ENCODE measurements around the gene NYNRIN.
"Not testable (repeated sequence)": the region's sequence is repeated elsewhere in the genome, so short reads cannot be mapped to it uniquely, and the experiment has no call there.

The NYNRIN gene

DNA sequence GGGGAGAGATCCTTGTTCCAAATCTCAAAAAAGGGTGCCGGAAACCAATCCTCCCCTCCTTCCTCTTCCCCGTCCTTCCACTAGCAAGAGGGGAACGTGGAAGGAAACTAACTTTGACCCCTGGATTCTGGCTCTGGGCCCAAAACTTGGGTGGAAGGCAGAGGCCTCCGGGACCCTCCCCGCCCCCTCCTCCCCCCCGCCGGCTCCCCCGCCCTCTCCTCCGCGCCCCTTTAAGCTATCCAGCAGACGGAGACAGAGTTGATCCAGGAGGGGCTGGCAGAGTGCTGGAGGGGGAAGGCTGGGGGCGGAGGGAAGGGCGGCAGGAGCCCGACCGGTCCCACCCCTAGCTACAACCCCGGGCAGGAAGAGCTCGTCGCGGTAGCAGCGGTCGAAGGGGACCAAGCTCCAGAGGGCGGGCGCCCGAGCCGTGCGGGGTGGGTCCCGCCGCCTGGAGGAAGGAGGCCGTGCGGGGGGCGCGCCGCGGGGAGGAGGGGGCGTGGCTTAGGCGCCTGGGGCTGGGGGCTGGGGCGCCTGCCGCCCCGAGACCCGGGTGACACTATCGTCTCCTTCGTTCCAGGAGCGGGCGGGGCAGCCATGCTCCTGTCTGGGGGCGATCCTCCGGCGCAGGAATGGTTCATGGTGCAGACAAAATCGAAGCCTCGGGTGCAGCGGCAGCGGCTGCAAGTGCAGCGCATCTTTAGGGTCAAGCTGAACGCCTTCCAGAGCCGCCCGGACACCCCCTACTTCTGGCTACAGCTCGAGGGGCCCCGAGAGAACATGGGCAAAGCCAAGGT, at the start of gene NYNRIN:
NYNRIN (plus strand) TSS at position 351 of the 794 bp plus-strand sequence; CDS start at position 595, 244 bp downstream.
- no peak for DNase-seq (ENCODE audit: low read depth in 2 of 2)

DNA sequence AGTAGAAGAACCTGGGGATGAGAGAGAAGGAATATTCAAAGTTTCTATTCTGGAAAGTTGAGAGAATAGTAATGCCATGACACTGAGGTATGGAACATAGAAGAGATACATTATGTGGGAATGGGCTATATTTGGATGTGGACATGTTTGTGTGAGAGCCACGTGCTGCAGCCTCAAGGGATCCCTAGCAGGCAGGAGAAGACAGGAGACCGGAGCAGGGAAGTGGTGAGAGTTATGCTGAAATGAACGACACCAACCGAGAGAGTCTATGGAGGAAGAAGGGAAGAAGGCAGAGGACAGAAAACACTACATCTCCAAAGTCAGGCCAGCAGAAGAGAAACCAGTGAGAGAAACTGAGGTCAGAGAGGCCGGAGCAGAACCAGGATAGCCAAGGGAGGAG, 49.1 kb upstream of the NYNRIN start:
- DNase-seq (ENCODE audit: low read depth in 2 of 2): no peak

GRCh38 chr14:24351517-24351916, 47.3 kb upstream of the NYNRIN start:
- DNase-seq (ENCODE audit: low read depth in 2 of 2): no peak

GRCh38 chr14:24353559-24354481, 45.0 kb upstream of the NYNRIN start:
- no peak for DNase-seq (ENCODE audit: low read depth in 2 of 2)

DNA sequence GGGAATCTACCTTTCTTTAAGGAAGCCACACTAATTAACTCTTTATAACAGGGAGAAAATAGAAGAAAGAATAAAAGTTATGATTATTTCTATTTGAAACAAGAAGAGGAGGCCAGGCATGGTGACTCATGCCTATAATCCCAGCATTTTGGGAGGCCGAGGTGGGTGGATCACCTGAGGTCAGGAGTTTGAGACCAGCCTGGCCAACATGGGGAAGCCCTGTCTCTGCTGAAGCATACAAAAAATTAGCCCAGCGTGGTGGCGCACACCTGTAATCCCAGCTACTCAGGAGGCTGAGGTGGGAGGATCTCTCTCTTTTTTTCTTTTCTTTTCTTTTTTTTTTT, 44.3 kb upstream of the NYNRIN start:
- DNase-seq (ENCODE audit: low read depth in 2 of 2): not testable (repeated sequence)

- no peak for DNase-seq (ENCODE audit: low read depth in 2 of 2)
These were observed 43.8 kb upstream of the NYNRIN start for GRCh38 chr14:24355009-24355408.

- no peak for DNase-seq (ENCODE audit: low read depth in 2 of 2)
These were observed 42.6 kb upstream of the NYNRIN start for GRCh38 chr14:24356208-24356607.

GRCh38 chr14:24360281-24360680, 38.5 kb upstream of the NYNRIN start:
- DNase-seq (ENCODE audit: low read depth in 2 of 2): no peak

GRCh38 chr14:24361326-24361725, 37.5 kb upstream of the NYNRIN start:
- no peak for DNase-seq (ENCODE audit: low read depth in 2 of 2)

- no peak for DNase-seq (ENCODE audit: low read depth in 2 of 2)
These were observed 36.4 kb upstream of the NYNRIN start for GRCh38 chr14:24362241-24362960.

- DNase-seq (ENCODE audit: low read depth in 2 of 2): no peak
These were observed 35.4 kb upstream of the NYNRIN start for GRCh38 chr14:24363401-24363800.

DNA sequence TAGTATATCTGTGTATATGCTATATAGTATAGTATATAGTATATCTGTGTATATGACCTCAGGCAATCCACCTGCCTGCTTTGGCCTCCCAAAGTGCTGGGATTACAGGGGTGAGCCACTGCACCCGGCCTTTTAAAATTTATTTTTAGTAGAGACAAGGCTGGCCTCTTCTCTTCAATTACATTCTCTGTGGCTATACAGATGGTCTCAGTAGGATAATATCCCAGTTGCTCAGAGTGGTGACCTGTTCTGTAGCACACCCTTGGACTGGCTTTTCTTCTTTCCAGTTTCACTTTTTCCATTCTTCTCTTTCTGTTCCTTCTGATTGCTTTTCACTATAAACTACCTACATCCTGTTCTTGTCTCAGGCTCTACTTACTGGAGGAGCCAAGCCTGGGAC, 34.0 kb upstream of the NYNRIN start:
- DNase-seq (ENCODE audit: low read depth in 2 of 2): no peak

DNA sequence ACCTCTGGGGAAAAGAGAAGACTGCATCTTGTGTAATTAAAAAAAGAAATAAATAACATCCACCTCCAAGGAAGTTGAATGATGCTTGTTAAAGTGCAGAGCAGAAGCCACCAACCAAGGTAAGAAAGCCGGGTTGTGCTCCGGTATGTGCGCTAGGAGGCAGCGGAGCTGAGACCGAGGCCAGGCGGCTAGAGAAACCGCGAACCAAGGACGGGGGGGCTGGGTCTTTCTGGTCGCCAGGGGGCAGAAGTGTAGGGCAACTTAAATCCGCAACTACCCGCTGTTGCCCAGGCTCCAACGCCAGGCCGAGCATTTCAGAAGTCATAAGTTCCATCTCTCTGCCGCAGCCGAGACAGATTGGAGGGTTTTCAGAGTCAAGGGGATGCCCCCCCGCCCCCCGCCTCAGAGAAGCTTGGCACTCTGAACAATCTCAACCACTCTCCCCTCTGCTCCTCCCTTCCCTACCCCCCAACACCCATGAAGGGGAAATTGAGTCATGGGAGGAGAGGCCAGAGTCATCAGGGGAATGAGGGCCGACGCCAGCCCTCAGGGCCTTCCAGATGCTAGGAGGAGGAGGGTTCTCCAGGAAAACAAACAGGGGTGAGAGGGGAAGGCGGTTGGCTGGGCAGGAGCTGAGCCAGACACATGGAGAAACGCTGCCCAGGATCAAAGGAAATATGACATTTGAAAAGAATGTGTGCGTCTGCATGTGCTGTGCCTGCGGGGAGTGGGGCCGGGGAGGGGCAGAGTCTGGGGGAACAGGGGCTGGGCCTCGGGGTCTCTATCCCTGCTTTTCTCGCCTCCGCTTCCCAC, 33.0 kb upstream of the NYNRIN start:
- peak; percentile 67 to 69 for DNase-seq (ENCODE audit: low read depth in 2 of 2)

GRCh38 chr14:24366413-24366720, 32.4 kb upstream of the NYNRIN start:
- no peak for DNase-seq (ENCODE audit: low read depth in 2 of 2)

GRCh38 chr14:24366721-24367513, 31.9 kb upstream of the NYNRIN start:
- DNase-seq (ENCODE audit: low read depth in 2 of 2): no peak

DNA sequence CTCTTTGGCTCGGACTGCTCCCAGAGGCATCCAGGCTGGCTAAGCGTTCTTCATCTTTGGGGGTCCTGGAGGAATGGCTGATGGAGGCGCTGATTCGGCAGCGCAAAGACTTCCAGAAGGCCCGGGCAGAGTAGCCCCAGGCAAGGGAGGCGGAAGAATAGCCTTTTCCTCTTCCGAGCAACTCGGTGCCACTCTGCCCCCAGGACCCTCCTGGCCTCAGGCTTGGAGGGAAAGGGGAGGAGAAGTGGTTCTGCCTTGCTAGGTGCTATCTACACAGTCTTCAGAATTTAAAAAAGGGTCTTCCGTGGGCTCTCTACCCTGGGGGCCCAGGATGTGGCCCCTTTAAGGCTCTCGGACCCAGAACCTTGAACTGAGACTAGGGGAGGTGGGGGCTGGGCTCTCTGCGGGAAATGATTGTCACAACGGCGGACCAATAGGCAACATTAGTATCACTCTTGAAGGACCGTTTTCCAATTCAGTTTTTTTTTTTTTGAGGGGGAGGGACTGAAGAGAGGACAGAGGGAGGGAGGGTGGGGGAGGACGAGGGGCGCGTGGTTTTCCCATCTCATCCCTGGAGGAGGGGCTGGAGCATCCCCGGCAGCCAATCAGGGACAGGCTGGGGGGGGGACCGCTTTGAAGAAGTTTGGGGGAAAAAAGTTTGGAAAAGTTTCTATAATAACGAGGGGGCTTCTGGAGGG, 31.1 kb upstream of the NYNRIN start, which contains the start of gene NFATC4:
NFATC4 (plus strand) TSS at position 671 of the 698 bp plus-strand sequence. CDS start 157 bp downstream, outside the sequence.
- DNase-seq (ENCODE audit: low read depth in 2 of 2): no peak

GRCh38 chr14:24368212-24368561, 30.6 kb upstream of the NYNRIN start:
- DNase-seq (ENCODE audit: low read depth in 2 of 2): no peak

DNA sequence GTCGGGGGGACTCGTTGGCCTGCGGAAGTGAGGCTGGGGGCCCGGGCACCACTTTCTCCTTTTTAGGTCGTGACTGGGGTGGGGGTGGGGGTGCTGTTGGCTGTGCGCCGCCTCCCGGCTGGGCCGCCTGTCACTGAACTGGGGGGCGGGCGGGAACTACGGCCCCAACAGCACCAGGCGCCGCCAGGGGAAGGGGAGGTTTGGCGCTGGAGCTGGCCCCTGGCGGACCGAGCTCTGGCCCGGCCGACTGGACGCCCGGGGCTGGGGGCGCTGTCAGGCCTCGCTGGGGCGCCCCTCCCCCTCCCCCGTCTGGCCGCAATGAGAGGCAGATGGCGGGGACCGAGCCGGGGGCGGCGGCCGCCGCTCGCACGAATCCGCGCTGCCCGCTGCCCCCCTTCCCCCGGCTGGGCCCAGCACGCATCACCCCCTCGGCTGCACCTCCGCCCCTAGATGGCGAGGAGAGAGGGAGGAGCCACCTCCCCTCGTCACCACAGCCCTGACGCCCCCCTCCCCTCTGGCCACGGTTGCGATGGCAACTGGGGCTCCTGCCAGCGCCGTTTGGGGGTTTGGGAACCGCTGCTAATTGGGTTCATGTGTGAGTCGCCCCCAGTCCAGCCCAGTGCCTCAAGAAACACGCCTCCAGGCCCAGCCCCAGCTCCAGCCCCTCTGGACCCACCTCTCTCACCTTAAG, 30.1 kb upstream of the NYNRIN start:
- no peak for DNase-seq (ENCODE audit: low read depth in 2 of 2)

DNA sequence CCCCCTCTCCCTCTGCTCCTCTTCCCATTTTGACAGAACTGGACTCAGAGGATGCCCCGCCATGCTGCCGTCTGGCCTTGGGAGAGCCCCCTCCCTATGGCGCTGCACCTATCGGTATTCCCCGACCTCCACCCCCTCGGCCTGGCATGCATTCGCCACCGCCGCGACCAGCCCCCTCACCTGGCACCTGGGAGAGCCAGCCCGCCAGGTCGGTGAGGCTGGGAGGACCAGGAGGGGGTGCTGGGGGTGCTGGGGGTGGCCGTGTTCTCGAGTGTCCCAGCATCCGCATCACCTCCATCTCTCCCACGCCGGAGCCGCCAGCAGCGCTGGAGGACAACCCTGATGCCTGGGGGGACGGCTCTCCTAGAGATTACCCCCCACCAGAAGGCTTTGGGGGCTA, 29.3 kb upstream of the NYNRIN start:
- DNase-seq (ENCODE audit: low read depth in 2 of 2): no peak
